Stimulated activated CD4-positive, alpha-beta T cell treated with anti-CD3 and anti-CD28 coated beads, TNF-alpha, amount 100 ng/mL, for 48 hours (primary cell): ENCODE data around the gene TRIO.
"Not testable (repeated sequence)": the region's sequence is repeated elsewhere in the genome, so short reads cannot be mapped to it uniquely, and the experiment has no call there.

Experiments used
- DNase-seq, 3 donors: peaks; one replicate each; pipeline ENCODE4 v3.0.0-alpha.2; 2020; ENCODE audit warnings: low read depth in 3 of 3

TRIO gene

DNA sequence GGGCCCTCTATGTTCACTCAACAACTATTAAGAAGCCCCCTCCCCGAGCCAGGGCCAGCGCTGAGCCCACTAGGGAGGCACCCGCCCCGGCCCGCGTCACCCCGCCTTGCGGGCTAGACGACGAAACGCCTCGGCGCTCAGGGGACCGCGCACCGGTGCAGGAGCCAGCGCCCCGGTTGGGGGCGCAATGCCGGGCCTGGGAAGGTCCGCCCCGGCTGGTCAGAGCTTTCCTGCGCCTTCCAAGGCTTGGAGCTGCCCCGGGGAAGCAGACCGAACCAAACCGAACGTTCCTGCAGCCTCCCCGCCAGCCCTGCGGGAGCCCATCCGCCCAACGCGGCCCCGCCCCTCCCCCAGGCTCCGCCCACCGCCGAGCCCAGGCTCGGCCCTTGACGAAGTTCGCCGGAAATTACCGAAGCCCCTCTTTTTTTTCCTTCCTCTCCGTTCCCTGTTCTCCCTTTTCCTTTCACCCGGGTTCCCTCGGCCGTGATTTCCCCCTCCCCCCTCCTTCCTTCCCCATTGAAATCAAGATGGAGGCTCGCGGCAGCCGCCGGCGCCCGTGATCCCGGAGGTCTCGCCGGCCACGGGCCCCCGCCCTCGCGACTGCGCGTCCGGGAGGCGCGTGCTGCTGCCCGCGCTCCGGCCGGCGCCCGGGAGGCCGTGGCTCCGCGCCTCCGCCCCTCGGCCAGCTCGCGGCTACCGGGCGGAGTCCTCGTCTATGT is at the start of gene TRIO:
TSS of gene TRIO (plus strand) at position 516 of the 719 bp plus-strand sequence. CDS start 384 bp downstream, outside the sequence.
- DNase-seq: peak; percentile 47 to 81 (median 51)

DNA sequence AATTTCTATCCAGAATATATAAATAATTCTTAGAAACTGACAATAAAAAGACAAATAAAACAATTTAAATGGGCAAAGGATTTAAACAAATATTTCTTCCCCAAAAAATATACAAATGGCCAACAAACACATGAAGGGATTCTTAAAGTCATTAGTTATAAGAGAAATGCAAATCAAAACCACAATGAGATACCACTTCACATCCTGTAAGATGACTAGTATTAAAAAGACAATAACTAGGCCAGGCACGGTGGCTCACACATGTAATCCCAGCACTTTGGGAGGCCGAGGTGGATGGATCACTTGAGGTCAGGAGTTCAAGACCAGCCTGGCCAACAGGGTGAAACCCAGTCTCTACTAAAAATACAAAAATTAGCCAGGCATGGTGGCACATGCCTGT is 45.8 kb upstream of the TRIO start:
- not testable (repeated sequence) for DNase-seq

DNA sequence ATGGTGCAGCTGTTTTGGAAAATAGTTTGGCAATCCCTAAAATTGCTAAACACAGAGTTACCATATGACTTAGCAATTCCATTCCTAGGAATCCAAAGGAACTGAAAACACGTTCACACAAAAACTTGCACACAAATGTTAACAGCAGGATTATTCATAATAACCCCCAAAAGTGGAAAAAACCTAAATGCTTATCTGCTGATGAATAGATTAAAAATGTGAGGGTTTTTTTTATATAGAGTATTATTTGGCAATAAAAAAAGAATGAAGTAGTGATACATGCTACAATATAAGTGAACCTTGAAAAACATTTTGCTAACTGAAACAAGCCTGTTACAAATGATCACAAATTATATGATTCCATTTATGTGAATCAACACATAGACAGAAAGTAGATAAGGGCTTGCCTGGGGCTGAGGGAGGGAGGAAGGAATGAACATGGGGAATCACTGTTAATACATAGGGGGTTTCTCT is 45.1 kb upstream of the TRIO start:
- DNase-seq: no peak

DNA sequence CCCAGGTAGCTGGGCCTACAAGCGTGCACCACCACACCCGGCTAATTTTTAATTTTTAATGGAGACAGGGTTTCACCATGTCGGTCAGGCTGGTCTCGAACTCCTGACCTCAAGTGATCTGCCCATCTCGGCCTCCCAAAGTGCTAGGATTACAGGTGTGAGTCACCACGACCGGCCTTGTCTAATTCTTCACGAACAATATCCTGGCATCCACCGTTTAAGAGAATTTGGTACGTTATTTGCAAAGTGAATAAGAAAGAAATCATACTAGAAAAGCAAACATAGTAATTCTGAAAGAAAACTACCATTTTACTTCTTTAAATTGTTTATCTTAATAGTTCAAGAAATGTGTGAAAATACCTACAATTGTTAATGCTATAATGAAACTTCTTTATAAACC is 42.9 kb upstream of the TRIO start:
- no peak for DNase-seq

DNA sequence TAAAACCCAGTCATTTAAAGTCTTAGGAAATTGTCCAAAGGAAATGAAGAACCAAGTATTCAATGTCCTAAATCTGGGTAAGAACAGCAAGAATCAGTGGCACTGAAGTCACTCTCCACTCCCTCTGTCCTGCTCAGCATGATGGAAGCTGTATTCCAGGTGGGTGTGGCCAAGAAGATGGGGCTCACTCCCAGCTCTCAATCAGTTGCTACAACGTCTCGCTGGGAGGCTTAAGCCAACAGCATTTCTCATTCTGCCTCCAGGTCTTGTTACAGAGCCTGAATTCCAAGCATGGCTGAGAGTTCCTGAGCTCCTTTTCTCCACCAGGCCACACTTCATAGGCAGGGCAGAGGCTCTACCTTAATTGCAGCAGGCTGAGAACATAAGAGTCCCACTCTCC is 41.2 kb upstream of the TRIO start:
- no peak for DNase-seq

DNA sequence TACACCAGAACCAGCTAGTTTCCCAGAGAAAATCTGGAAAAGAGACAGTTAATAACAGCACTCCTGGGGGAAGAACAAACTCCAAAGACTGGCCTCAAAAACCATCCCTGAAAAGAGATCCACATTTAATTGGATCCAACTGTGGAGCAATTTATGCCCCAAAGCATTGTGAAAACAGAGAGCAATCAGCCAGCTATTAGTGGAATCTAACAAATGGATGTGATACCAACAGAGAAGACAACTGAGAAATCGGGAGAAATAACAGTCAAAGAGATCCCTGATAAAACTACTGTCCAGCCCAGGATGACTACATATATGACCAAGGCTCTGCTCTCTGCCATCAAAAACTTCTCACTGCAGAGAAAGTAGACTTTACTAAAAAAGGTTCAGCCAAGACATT is 40.5 kb upstream of the TRIO start:
- DNase-seq: no peak

DNA sequence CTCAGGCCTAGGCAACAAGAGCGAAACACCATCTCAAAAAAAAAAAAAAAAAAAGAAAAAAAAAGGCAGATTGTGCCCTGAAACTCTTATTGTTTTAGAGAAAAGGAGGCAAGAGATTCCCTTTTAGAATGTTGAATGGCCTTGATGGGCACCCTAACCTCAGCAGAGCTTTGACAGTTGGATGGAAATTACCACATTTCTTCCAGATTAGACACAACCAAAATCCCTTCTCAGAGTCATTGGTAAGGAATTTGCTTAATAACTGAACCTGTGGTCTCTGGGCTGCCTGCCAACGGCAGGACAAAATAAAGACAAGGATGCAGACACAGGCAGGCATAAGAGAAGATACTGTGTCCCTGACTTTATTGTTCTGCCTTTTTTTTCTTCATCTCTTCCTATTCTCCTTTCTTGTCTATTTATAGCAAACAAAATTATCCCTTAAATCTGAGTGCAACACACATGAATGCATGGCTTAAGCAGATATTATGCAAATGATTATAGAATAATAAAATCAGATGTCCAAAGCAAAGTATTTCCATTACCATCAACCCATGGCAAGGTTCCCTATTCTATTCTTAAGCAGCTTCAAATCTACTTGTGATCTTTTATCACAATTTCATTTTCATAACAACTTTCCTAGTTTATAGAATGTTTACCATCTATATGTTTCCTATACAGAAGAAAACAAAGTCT is 37.3 kb upstream of the TRIO start:
- DNase-seq: no peak

DNA sequence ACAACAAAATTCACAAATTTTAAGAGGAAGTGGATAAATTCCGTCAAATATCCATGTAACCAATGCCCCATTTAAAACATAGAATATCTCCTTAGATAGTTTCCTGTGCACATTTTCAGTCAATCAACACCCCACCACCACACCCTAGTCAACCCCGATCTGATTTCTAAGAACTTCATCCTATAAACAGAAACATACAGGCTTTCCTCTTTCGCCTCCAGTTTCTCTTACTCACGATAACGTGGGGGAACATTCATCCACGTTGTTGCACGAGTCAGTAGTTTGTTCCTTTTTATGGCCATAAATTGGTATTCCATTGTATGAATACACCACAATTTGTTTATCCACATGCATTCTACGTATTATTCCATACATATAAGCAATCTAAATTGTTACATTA is 35.6 kb upstream of the TRIO start:
- no peak for DNase-seq

DNA sequence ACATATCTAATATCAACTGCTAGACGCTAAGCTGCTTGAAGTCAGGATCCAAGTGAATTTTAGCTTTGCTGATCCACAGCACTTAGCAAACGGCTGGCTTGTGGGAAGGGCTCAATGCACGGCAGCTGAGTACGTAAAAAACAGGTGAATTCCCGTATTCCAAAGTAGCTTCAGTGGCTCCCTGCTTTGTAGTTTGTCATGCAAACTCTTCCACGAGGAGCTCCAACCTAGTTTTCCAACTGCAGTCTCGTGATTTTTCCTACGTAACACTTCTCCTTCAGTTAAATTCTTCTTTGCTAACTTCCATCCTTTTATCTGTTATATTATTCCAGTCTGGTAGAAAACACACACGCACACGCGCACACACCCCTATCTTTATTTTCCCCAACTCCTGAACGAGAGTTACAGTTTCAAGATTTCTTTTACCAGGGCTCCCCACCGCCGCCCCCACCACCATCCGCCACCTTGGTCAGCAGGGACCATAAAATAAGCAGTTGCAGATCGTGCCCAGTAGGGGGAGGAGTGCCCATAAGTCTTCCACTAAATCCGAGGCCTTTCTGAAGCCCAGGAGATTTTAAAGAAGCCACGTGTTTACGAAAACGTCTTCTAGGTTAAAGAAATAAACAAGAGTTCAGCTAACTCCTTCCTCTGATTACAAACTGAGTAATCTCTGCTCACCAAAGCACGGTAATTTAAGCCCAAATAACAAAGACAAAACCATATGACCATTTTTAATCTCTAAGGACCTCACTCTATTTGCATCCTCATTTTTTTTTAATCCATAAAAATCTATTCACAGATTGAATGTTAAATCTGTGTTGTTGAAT is 34.8 kb upstream of the TRIO start:
- DNase-seq: no peak

DNA sequence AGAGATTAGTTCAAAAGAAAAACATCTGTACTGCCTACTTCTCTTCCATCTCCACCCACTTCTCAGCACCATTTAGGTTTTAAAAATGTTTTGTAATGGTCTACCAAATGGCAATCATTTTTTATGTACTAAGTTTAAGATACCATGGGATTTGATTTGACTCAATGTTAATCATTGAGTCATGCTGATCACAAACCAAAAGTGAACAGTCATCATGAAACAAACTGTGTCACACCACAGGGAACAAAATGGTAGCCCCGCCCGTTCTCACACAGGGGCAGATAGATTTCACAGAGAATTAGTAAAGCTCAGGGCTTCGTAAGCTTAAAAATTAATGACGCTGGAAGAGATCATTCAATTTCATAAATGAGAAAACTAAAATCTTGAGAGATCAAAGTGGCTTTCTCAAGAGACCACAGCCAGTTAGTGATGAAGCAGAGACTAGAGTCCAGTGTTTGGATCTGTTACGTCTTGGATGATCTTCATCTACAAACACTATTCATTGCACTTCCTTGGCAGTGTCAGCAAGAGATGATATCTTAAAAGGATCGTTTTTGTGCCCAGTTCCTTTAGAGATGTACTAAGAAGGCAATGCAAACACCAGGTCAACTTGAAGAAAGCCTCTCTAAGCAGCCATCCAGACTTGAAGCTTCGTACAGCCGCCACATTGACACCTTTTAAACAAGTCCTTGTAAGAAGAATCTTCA is 33.9 kb upstream of the TRIO start:
- DNase-seq: peak; percentile 1 to 32 (median 16)

DNA sequence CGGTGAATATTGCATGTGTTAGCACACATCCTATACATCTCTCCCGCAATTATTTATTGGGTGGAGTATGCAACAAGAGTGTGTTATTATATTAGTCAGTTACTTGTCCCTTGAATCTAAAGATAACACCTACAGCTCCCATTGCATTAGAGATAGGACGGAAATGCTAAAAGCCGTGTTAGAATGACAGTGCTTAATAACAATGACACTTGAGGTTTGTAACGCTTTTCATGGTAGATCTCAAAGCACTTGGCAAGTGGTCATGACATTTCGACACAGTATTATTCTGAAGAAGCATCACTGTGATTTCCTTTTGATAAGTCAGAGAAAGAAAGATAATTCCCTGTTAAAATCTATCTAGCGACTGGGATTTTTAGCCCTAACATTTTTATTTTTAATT is 33.4 kb upstream of the TRIO start:
- no peak for DNase-seq

DNA sequence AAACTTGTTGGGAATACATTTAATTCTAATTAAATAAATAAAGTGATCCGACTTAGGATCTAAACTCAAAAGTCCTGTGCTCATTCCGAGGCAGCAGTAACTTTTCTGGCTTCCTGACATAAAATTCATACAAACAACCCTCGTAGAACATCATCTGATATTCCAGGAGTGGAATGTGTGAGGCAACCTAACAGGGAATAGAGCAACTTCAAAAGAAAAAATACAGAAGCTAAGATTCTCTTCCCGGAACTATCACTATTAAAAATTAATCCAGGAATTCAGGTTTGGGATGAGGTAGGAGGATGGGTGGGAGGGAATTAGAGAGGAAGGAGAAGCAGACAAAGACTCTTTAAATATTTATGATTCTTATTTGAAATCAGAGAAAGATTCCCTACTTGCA is 32.9 kb upstream of the TRIO start:
- DNase-seq: no peak

DNA sequence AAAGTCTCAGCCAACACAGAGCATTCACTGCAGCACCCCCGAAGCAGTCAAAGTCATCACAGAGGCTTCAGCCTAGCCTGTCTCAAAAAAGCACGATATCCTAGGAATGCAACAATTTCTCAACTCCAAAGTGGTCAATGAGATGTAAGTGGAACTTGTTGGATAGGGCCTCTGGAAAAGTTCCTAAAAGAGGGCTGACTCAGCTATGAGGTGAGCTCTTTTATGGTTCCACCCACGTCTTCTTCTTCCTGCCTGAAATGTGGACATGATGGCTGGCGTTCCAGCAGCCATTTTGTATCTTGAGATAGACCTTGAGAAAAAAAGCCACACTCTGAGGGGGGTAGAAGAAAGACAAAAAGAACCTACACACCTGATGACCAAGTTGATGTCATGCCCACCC is 32.5 kb upstream of the TRIO start:
- DNase-seq: no peak

DNA sequence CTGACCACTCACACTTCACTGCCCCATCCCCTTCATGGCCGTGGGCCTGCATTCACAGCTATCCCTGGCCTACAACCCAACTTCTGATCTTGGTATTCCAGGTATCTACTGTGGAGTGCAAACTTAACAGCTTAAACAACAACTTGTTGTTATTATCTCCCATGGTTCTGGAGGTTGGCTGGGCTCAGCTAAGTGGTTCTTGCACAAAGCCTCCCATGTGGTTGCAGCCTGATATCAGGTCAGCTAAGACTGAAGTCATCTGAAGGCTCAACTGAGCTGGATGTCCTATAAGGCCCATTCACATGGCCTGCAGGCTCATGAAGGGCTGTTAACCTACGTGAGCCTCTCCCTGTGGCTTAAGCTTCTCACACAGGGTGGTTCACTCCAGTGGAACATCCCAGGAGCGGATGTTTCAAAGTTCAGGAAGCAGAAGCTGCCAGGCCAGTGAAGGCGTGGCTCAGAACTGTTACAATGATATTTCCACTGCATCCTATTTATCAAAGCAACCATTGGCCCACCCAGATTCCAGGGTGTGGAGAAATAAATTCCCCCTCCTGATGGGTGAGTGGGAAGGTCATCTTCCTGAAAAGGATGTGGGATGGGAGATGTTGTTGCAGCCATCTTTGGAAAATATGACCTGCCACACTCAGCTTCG is 30.0 kb upstream of the TRIO start:
- no peak for DNase-seq

DNA sequence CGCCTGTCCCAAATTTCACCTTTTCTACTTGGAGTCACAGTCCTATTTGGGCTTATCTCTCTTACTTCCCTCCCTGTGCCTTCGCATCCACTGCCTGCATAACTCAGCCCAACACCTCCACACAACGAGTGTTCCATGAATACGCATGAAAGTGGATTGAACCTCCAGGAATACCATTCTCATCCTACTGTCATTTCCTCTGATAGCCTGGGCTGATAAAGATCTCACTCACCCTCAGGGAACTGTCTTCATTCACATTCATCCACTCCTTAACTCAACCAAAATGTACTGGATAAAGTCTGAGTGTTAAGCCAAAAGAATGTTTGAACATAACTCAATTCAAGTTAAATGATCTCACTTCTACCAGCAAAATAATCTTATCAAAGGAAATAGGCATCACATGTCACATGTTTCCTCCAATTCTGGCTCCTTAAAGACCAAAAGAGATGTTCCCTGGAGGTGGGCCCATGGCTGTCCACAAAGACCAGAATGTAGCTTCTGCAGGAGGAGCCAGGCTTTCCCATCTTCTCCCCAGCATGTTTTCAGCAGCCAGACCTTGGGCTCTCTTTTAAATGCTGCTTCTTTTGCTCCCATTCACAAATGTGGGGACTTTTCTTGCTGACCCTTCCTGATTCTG is 28.4 kb upstream of the TRIO start:
- DNase-seq: no peak

DNA sequence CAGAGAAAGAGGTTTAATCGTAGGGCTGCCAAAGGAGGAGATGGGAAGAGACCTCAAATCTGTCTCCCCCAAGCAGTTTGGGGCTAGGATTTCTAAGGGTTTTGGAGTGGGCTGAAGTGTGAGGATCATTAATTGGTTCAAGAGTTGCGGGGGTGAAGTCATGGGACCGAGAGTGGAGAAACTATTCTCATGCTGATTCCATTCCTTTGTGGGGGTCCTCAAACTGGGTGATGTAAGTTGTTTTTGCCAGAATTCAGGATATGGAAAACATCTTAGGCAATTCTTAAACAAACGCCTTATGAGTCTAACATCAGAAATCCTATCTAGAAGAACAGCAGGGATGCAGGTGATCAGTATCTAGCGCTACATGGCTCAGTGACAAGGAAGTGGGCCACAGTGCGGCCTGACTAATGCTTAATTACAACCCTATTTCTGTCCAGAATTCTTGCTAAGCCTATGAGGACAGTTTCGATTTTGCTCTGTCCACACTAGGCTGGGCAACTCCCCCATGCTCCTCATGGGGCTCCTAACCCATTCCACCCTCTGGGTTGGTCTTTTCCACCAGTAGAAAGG is 27.7 kb upstream of the TRIO start:
- no peak for DNase-seq

DNA sequence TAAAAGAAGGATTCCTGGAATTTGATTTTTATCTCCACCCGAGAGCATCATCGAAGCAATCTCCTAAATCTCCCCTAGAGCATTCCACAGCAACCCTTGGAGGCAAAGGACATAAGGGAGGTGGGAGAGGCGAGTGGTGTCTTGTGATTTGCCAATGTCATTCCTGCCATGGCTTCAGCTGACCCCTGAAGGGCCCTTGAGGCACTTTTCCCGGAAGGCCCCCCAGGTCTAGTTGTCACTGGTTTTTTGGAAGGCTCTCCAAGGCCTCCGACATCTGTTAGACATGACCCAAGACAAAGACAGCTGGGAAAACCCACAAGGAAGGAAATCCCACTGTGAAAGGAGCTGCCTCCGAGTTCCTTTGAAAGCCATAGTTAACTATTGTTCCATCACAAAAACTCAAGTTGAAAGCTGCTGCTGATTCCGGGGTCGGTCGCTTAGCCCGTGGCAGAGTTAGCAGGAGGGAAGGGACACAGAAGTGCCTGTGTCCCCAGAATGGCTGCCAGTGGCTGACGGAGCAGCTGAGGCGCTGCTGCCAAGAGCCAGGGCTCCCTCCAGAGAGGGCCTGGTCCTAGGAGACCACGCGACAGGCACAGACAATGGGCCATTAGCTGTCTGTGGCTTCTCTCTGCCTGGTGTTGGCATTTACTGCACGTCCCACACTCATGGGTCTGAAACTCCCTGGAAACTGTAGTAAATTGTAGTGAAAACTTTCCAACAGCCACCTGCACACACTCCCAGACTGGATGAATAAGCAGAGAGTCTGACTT is 24.4 kb upstream of the TRIO start:
- no peak for DNase-seq

DNA sequence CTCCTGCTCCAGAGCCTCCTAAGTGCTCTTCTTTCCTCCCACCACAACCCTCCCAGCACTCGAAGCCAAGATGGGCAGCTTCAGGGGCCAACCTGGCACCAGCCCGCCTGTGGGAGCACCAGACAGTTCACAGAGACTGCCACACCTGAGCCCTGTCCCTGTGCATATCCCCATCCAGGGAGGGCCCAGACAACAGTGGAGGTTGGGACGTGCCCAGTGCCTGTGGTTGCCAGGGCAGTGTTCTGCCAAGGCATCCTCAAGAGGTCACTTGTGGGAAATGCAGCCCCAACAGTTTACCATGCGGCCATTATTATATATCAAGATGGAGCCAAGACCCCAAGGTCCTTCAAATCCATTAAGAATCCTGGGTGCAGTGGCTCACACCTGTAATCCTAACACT is 23.0 kb upstream of the TRIO start:
- no peak for DNase-seq

DNA sequence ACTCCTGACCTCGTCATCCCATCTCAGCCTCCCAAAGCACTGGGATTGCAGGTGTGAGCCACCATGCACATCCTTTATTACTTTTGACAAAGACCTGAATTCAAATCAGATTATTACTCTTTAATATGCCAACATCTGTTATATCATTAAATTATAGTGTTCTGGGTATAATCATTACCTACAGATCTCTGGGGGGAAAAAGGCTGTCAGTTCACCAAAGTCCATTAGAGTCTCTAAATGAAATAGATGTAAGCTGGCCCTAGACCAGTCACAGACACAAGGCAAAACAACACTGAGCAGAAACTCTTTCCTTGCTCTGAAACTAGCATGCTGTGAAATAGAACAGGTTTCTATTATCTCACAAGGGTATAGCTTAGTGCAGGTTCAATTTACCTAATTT is 21.6 kb upstream of the TRIO start:
- DNase-seq: no peak

DNA sequence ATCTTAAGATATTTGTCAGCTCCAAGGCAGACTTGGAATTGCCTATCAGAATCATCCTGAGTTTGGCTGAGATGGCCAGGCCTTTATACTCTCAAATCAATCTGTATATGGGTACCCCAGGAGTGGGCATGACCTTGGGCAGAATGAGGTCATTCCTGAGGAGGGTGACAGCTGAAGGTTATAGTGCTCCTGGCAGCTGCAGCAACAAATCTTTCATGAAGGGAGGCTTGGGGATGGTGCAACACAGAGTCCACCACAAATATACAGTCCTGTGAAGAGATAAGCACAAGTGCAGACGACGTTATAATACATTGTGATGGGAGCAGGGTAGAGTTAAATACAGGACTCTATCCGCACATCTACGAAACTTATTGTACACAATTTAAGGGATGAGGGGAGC is 21.1 kb upstream of the TRIO start:
- no peak for DNase-seq
